CMK (cell line): ENCODE measurements around the gene ALDH8A1.

ENCODE experiments used
- DNase-seq: peaks from one replicate; pipeline ENCODE4 v3.0.0-alpha.2; 2010; ENCODE audit warnings: low read depth

Gene ALDH8A1

GRCh38 chr6:134870677-134871498 is 79.0 kb downstream of the ALDH8A1 start:
- no peak for DNase-seq

- no peak for DNase-seq
These were observed 81.1 kb downstream of the ALDH8A1 start for GRCh38 chr6:134868812-134869211.
